ENCODE measurements around the gene FRMD4A.

- TF ChIP-seq YY1 (IDR thresholded peaks at IDR 0.05; ENCODE audit: low read depth, low read length) (no peak), CTCF (IDR thresholded peaks at IDR 0.05 in 2 of 3, conservative IDR thresholded peaks at IDR 0.05 in 1 of 3; ENCODE audit: control insufficient read depth in 2 of 3, extremely low read depth in 1 of 3, insufficient read depth in 1 of 3, low read depth in 3 of 3, low read length in 3 of 3) (no peak), CREB1 (IDR thresholded peaks at IDR 0.05; ENCODE audit: low read depth) (no peak), IRF3 (IDR thresholded peaks at IDR 0.05) (no peak), PML (IDR thresholded peaks at IDR 0.05; ENCODE audit: low read length) (no peak), STAT1 (conservative IDR thresholded peaks at IDR 0.05) (no peak), EZH2 (IDR thresholded peaks at IDR 0.05; ENCODE audit: borderline replicate concordance, control insufficient read depth, low read depth, low read length) (no peak), MAX (IDR thresholded peaks at IDR 0.05; ENCODE audit: low read depth, low read length) (no peak), IRF5 (IDR thresholded peaks at IDR 0.05; ENCODE audit: borderline replicate concordance) (no peak), RAD21 (IDR thresholded peaks at IDR 0.05; ENCODE audit: insufficient read depth, low read depth, low read length) (no peak), MLLT1 (IDR thresholded peaks at IDR 0.05) (no peak), ZNF274 (IDR thresholded peaks at IDR 0.05; ENCODE audit: insufficient read depth, insufficient read length) (no peak), ZNF207 (IDR thresholded peaks at IDR 0.05; ENCODE audit: borderline replicate concordance) (no peak)
Measured at GRCh38 chr10:13917791-13918190, 412.9 kb downstream of the FRMD4A start.

Measured in GM12878 (cell line).